Activated B cell treated with CpG ODN at 0.5 μM for 24 hours (primary cell): ENCODE measurements around the gene SEC61B. TPM values are rescaled to one million over a fixed set of nuclear protein-coding genes. Genes with fewer than 3 reads are reported as not detected.

Source experiments
- ATAC-seq: fragments of 200-7000 bp; cut with Tn5 transposase; one replicate; pipeline ENCODE4 v1.10.0; 2021; ENCODE audit warnings: low read depth, mild to moderate bottlenecking, moderate library complexity
- CTCF ChIA-PET: fragments of 350-600 bp; sonication (Branson Sonifier 250); formaldehyde crosslinking; loops from one replicate; lab custom pipeline; 2021; ENCODE audit warnings: antibody characterized with exemption; lab: Charles Lee
- POLR2A ChIA-PET: fragments of 350-600 bp; sonication (Branson Sonifier 250); formaldehyde crosslinking; loops from one replicate; lab custom pipeline; 2021; ENCODE audit warnings: antibody characterized with exemption; lab: Charles Lee
- DNase-seq: peaks from one replicate; pipeline ENCODE4 v3.0.0; 2022
- H3K27ac Mint-ChIP-seq: one replicate; pipeline ENCODE4 v1.8.0; 2020; ENCODE audit warnings: mixed read lengths
- H3K27me3 Mint-ChIP-seq: one replicate; pipeline ENCODE4 v1.8.0; 2021; ENCODE audit warnings: mixed read lengths
- H3K36me3 Mint-ChIP-seq: one replicate; pipeline ENCODE4 v1.8.0; 2021; ENCODE audit warnings: low read depth, mixed read lengths
- H3K4me1 Mint-ChIP-seq: one replicate; pipeline ENCODE4 v1.8.0; 2021; ENCODE audit warnings: mixed read lengths
- H3K4me3 Mint-ChIP-seq: one replicate; pipeline ENCODE4 v1.8.0; 2020; ENCODE audit warnings: mild to moderate bottlenecking, mixed read lengths
- H3K9me3 Mint-ChIP-seq: one replicate; pipeline ENCODE4 v1.8.0; 2020; ENCODE audit warnings: mixed read lengths
- intact Hi-C: fragments of 100-400 bp; cut with micrococcal nuclease; formaldehyde crosslinking; loops from one replicate; pipeline ENCODE4 v1.15.1; 2024
- total RNA-seq: library from RNA; stranded (reverse); gene quantifications from 2 replicates; pipeline ENCODE4 v1.2.3, GENCODE V29; 2022
- TF ChIP-seq, protein P1 (sequence below): fragments of 200-600 bp; IDR thresholded peaks from one replicate; pipeline ENCODE4 v1.8.0; 2022; ENCODE audit warnings: antibody characterized with exemption, mild to moderate bottlenecking

Gene SEC61B
- total RNA-seq, 1 donor from 2014 or later: 200 TPM

DNA sequence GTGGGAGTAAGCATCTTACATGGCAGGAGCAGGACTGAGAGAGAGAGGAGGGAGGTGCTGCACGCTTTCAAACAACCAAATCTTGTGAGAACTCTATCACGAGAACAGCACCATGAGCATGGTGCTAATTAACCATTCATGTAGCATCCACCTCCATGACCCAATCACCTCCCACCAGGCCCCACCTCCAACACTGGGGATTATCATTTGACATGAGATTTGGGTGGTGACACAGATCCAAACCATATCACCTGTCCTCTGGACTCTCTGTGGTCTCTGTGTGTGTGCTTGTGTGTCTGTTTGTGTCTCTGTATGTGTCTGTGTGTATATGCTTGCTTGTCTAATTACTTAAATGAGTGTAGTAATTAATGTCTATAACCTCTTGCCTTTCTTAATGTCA is 31.1 kb downstream of the SEC61B start:
- Mint-ChIP-seq H3K9me3 (no peaks in the 10 kb centered on the region), H3K36me3 (no peaks in the 10 kb centered on the region), H3K27ac (peak overlapping the region; percentile 94), H3K4me1 (peaks cover 44% of the 10 kb centered on the region), H3K4me3 (peak overlapping the region; percentile 59), H3K27me3 (no peaks in the 10 kb centered on the region)
- ChIA-PET POLR2A (interaction anchor here (1.1 to 3.2 kb wide), 14 partner anchors 9 to 568 kb away, joined by 3 to 42 read pairs (median 12); partner anchors contain the start of genes ALG2, NR4A3 and SEC61B), CTCF (interaction anchor here (1.3 to 3.9 kb wide), 3 partner anchors 13 to 21 kb away, joined by 3 to 32 read pairs (median 6); no protein-coding TSS in a partner anchor)
- TF ChIP-seq, protein P1, sequence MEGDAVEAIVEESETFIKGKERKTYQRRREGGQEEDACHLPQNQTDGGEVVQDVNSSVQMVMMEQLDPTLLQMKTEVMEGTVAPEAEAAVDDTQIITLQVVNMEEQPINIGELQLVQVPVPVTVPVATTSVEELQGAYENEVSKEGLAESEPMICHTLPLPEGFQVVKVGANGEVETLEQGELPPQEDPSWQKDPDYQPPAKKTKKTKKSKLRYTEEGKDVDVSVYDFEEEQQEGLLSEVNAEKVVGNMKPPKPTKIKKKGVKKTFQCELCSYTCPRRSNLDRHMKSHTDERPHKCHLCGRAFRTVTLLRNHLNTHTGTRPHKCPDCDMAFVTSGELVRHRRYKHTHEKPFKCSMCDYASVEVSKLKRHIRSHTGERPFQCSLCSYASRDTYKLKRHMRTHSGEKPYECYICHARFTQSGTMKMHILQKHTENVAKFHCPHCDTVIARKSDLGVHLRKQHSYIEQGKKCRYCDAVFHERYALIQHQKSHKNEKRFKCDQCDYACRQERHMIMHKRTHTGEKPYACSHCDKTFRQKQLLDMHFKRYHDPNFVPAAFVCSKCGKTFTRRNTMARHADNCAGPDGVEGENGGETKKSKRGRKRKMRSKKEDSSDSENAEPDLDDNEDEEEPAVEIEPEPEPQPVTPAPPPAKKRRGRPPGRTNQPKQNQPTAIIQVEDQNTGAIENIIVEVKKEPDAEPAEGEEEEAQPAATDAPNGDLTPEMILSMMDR: no peak
- no peak for DNase-seq
- intact Hi-C loops: loop anchor here (1.0 to 5.0 kb wide), 5 partner anchors 8 to 409 kb away; partner anchors contain the start of gene SEC61B
- peak; percentile 6 for ATAC-seq

DNA sequence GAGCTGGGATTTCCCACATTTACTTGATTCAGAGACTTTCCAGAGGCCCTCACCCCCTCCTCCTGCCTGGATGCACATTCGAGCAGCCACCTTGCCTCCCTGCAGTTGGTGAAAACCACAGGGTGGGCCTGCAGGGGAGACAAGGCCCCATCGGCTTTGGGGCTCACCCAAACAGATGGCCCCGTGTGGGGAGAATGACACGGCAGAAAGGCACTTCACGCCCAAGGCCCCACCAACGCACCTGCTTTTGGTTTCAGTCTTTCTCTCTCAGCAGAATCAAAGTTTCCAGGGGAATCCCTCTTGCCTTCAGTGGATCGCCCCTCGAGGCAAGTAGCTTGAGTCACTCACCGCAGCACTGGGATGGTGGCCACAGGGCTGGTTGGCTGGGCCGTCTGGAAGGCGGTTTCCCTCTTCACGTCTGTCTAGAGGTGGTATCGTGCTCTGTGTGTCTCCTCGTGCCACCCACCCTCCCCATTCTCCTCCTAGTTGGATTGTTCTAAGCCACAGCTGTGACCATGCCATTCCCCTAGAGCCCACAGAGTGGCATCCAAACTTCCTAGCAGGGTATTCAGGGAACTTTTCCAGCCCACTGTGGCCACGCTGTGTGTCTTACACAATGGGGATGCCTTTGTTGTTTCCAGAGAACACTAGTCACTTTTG is 31.8 kb downstream of the SEC61B start:
- peak overlapping the region; percentile 94 for H3K27ac Mint-ChIP-seq
- POLR2A ChIA-PET: interaction anchor here (0.6 to 3.2 kb wide), 16 partner anchors 9 to 831 kb away, joined by 3 to 42 read pairs (median 10); partner anchors contain the start of genes ALG2, NR4A3 and SEC61B
- ATAC-seq: peak; percentile 87

DNA sequence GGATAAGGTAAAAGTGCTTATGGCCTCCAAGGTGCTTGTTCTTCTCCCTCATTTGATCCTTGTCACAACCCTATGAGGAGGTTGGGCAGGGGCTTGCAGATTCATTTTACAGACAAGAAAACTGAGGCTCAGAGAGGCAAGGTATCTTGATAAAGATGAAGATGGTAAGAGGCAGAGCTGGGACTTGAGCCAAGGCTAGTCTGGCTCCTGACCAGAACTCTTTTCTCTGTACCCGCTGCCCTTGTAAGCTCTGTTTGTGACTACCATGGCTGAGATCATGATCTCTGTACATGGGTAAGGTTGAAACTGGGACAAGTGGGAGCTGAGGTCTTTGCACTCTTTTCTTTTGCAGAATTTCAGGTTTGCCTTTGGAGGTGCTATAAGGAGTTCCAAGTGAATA is 33.6 kb downstream of the SEC61B start:
- DNase-seq: no peak
- Mint-ChIP-seq H3K27me3 (no peaks in the 10 kb centered on the region), H3K27ac (peak overlapping the region; percentile 75), H3K4me1 (peaks cover 55% of the 10 kb centered on the region), H3K4me3 (no peak overlapping the region), H3K9me3 (no peaks in the 10 kb centered on the region), H3K36me3 (no peaks in the 10 kb centered on the region)
- CTCF ChIA-PET: interaction anchor here (1.3 to 3.9 kb wide), 2 partner anchors 24 to 71 kb away, joined by 3 to 32 read pairs; no protein-coding TSS in a partner anchor
- TF ChIP-seq, protein P1: no peak
- POLR2A ChIA-PET: interaction anchor here (1.3 to 3.2 kb wide), 4 partner anchors 10 to 566 kb away, joined by 3 to 42 read pairs (median 6); partner anchors contain the start of gene NR4A3
- intact Hi-C loops: no loop called here
- ATAC-seq: no peak

More for the DNA sequence above, 31.8 kb downstream of the SEC61B start:
- TF ChIP-seq, protein P1: no peak
- H3K36me3 Mint-ChIP-seq: no peaks in the 10 kb centered on the region
- H3K9me3 Mint-ChIP-seq: no peaks in the 10 kb centered on the region
- peak overlapping the region; percentile 59 for H3K4me3 Mint-ChIP-seq
- CTCF ChIA-PET: interaction anchor here (1.0 to 3.9 kb wide), 8 partner anchors 9 to 262 kb away, joined by 3 to 32 read pairs (median 4); no protein-coding TSS in a partner anchor
- intact Hi-C loops: loop anchor here (1.0 to 5.0 kb wide), 7 partner anchors 9 to 565 kb away; partner anchors contain the start of gene SEC61B
- peaks cover 49% of the 10 kb centered on the region for H3K4me1 Mint-ChIP-seq
- peak; percentile 73 for DNase-seq
- no peaks in the 10 kb centered on the region for H3K27me3 Mint-ChIP-seq

DNA sequence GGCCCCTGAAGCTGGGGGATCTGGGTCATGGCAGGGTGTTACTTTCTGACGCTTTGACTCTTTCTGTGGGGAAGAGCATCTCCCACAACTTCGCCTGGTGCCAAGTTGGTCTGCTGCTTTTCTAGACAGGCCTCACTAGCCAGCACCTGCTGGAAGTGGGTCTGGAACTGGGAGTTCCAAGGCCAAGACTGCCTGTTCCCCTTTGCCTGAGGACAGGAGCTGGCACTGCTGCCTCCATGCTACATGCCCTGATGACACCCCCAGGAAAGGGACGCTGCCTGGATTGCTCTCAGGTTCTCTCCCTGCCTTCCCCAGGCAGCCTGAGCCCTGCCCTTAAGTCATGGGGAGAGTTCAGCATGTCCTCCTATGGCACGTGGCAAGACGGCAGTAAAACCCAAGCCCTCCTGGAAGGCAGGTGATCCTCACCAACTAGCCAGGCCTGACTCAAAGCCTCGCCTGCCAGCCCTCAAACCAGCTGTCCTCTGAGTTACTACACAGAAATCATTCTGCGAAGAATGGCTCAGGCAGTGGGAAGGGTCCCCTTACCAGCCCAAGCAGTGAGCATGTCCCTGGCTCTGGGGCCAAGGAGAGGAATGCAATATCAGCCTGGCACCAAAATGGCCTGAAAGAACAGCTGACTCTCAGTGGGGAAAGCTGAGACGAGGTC is 35.8 kb downstream of the SEC61B start:
- no peak overlapping the region for H3K4me3 Mint-ChIP-seq
- H3K27me3 Mint-ChIP-seq: no peaks in the 10 kb centered on the region
- no peaks in the 10 kb centered on the region for H3K36me3 Mint-ChIP-seq
- no peak overlapping the region for H3K27ac Mint-ChIP-seq
- no peaks in the 10 kb centered on the region for H3K9me3 Mint-ChIP-seq
- ATAC-seq (no peak), DNase-seq (no peak)
- POLR2A ChIA-PET: interaction anchor here (1.6 to 2.4 kb wide), 3 partner anchors 22 to 74 kb away, joined by 4 to 10 read pairs (median 7); partner anchors contain the start of genes ALG2 and SEC61B
- H3K4me1 Mint-ChIP-seq: peaks cover 55% of the 10 kb centered on the region
- intact Hi-C loops: no loop called here
- CTCF ChIA-PET: interaction anchor here (1.2 to 2.5 kb wide), 3 partner anchors 8 to 74 kb away, joined by 3 to 16 read pairs (median 6); no protein-coding TSS in a partner anchor
- TF ChIP-seq, protein P1: no peak
